ENCODE data around the gene DCTN2. TPM values are rescaled to one million over a fixed set of nuclear protein-coding genes. Genes with fewer than 3 reads are reported as not detected.
A peak's percentile ranks its signal among the peaks of the same experiment; 100 is the strongest.
"Not testable (repeated sequence)": the region's sequence is repeated elsewhere in the genome, so short reads cannot be mapped to it uniquely, and the experiment has no call there.

The DCTN2 gene
- polyA plus RNA-seq (2013, experiment 1 of 2; ENCODE audit: insufficient read length) = 196 TPM
- polyA plus RNA-seq (2013, experiment 2 of 2; ENCODE audit: insufficient read length) = 181 TPM

GRCh38 chr12:57546438-57547287 is at the start of gene DCTN2:
TSS of gene DCTN2 (minus strand) at chr12:57547192. CDS start at chr12:57547063, 129 bp downstream.
- peak; percentile 97 for DNase-seq

GRCh38 chr12:57593187-57593586 is 46.2 kb upstream of the DCTN2 start:
- no peak for DNase-seq

GRCh38 chr12:57592551-57593165 is 45.7 kb upstream of the DCTN2 start:
- DNase-seq = no peak

- DNase-seq = no peak
Measured at GRCh38 chr12:57591782-57592325, 44.9 kb upstream of the DCTN2 start.

- peak; percentile 45 for DNase-seq
Measured at GRCh38 chr12:57590864-57591781, 44.1 kb upstream of the DCTN2 start, which contains the start of gene PIP4K2C. TSS of gene PIP4K2C (plus strand) at chr12:57591192. CDS start at chr12:57591290, 98 bp downstream.

GRCh38 chr12:57590479-57590863 is 43.5 kb upstream of the DCTN2 start:
- no peak for DNase-seq

GRCh38 chr12:57588951-57589610 is 42.1 kb upstream of the DCTN2 start:
- not testable (repeated sequence) for DNase-seq

GRCh38 chr12:57586832-57587429 is 39.9 kb upstream of the DCTN2 start:
- no peak for DNase-seq

- no peak for DNase-seq
Measured at GRCh38 chr12:57586128-57586527, 39.1 kb upstream of the DCTN2 start.

GRCh38 chr12:57585156-57585555 is 38.2 kb upstream of the DCTN2 start:
- no peak for DNase-seq

GRCh38 chr12:57584690-57585089 is 37.7 kb upstream of the DCTN2 start:
- no peak for DNase-seq

- DNase-seq = no peak
Measured at GRCh38 chr12:57584050-57584449, 37.1 kb upstream of the DCTN2 start.

GRCh38 chr12:57583008-57583831 is 36.2 kb upstream of the DCTN2 start:
- DNase-seq = peak; percentile 76

GRCh38 chr12:57582440-57582839 is 35.4 kb upstream of the DCTN2 start:
- DNase-seq = no peak

- DNase-seq = no peak
Measured at GRCh38 chr12:57581802-57582201, 34.8 kb upstream of the DCTN2 start.

GRCh38 chr12:57580466-57580795 is 33.4 kb upstream of the DCTN2 start:
- no peak for DNase-seq

- DNase-seq = no peak
Measured at GRCh38 chr12:57579677-57580465, 32.9 kb upstream of the DCTN2 start.

GRCh38 chr12:57579011-57579410 is 32.0 kb upstream of the DCTN2 start:
- DNase-seq = no peak

GRCh38 chr12:57577981-57578758 is 31.2 kb upstream of the DCTN2 start:
- DNase-seq = no peak
